GM18870 (cell line): ENCODE measurements around the gene MTARC1.

Experiments used
- ATAC-seq: cut with Tn5 transposase; IDR thresholded peaks from one replicate; pipeline ENCODE4 v1.9.1; 2021; ENCODE audit warnings: moderate library complexity; ENCODE audit not compliant: unreplicated experiment

Gene MTARC1

GRCh38 chr1:220827445-220828178 is 40.9 kb downstream of the MTARC1 start:
- no peak for ATAC-seq

- no peak for ATAC-seq
These were observed 41.4 kb downstream of the MTARC1 start for GRCh38 chr1:220828179-220828490.

DNA sequence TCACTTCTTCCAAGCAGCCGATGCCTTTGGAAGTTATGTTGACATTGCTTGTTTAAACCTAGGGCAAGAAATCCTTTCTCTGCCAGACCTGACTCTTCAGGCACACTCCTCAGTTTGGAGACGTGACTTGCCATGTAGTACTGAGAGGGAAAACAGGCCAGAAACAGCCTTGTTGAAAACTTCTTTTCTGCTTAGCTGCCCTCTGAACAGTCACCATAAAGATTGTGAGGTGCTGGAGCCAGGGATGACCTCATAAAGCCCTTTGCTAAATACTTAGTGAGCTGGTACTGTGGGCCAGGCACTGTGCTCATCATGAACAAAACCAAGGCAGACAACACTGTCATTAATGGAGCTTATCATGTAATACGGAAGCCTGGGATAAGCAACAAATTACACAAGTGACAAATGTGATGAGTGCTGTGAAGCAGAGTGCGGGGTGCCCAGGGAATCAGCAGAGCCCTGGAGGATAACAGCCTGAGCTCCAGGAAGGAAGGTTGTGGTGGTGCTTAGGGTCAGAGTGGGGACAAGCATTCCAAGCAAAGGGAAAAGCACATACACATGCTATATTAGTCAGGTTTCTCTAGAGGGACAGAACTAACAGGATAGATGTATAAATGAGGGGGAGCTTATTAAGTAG is 42.4 kb downstream of the MTARC1 start:
- no peak for ATAC-seq

- ATAC-seq: no peak
These were observed 46.7 kb downstream of the MTARC1 start for GRCh38 chr1:220833436-220833835.

GRCh38 chr1:220834155-220834870 is 47.6 kb downstream of the MTARC1 start:
- ATAC-seq: no peak
